Measurements from ENCODE around the gene LGI2. TPM values are rescaled to one million over a fixed set of nuclear protein-coding genes. Genes with fewer than 3 reads are reported as not detected.

Gene LGI2
- total RNA-seq, 1 experiment from 2014 or later, result 12.2 TPM

DNA sequence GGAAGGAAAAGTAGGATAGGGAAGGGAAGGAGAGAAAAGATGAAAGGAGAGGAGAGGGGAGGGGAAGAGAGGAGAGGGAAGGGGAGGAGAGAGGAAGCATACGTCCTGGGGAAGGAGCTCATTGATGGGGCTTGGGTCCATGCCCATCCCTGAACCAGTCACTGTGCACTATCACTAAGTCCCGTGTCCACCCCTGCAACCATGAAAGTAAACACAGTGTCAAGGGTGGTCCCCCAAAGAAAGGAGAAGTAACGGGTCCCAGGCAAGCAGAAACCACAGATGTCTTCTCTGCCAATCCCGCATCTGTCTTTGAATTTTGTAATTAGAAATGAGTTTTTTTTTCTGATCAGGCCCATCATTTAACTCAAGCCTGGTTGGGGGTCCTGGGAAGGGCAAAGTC, 55.2 kb downstream of the LGI2 start:
- Mint-ChIP-seq H3K27ac (no peak overlapping the region), H3K4me1 (peaks cover 21% of the 10 kb centered on the region), H3K27me3 (ENCODE audit: low read depth) (peaks cover 8% of the 10 kb centered on the region), H3K4me3 (no peak overlapping the region), H3K36me3 (no peaks in the 10 kb centered on the region), H3K9me3 (no peaks in the 10 kb centered on the region)
- DNase-seq (ENCODE audit: low spot score) (no peak), ATAC-seq (no peak)
- ChIA-PET POLR2A (no interaction called here), CTCF (interaction anchor here (1.1 to 2.6 kb wide), 2 partner anchors 13 to 240 kb away, joined by 3 to 9 read pairs; no protein-coding TSS in a partner anchor)
- TF ChIP-seq IRF2 (CRISPR knock-in tag; IDR thresholded peaks at IDR 0.05; ENCODE audit: borderline replicate concordance, low read depth) (no peak), NFYB (CRISPR knock-in tag; conservative IDR thresholded peaks at IDR 0.05; ENCODE audit: low read depth) (no peak), ZNF423 (CRISPR knock-in tag; IDR thresholded peaks at IDR 0.05) (no peak)
- TF ChIP-seq, protein P1, sequence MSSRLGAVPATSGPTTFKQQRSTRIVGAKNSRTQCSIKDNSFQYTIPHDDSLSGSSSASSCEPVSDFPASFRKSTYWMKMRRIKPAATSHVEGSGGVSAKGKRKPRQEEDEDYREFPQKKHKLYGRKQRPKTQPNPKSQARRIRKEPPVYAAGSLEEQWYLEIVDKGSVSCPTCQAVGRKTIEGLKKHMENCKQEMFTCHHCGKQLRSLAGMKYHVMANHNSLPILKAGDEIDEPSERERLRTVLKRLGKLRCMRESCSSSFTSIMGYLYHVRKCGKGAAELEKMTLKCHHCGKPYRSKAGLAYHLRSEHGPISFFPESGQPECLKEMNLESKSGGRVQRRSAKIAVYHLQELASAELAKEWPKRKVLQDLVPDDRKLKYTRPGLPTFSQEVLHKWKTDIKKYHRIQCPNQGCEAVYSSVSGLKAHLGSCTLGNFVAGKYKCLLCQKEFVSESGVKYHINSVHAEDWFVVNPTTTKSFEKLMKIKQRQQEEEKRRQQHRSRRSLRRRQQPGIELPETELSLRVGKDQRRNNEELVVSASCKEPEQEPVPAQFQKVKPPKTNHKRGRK (CRISPR knock-in tag; IDR thresholded peaks at IDR 0.05; ENCODE audit: borderline replicate concordance), result 0 out of 2 replicates have a peak, but pooled peaks have one; percentile 50

DNA sequence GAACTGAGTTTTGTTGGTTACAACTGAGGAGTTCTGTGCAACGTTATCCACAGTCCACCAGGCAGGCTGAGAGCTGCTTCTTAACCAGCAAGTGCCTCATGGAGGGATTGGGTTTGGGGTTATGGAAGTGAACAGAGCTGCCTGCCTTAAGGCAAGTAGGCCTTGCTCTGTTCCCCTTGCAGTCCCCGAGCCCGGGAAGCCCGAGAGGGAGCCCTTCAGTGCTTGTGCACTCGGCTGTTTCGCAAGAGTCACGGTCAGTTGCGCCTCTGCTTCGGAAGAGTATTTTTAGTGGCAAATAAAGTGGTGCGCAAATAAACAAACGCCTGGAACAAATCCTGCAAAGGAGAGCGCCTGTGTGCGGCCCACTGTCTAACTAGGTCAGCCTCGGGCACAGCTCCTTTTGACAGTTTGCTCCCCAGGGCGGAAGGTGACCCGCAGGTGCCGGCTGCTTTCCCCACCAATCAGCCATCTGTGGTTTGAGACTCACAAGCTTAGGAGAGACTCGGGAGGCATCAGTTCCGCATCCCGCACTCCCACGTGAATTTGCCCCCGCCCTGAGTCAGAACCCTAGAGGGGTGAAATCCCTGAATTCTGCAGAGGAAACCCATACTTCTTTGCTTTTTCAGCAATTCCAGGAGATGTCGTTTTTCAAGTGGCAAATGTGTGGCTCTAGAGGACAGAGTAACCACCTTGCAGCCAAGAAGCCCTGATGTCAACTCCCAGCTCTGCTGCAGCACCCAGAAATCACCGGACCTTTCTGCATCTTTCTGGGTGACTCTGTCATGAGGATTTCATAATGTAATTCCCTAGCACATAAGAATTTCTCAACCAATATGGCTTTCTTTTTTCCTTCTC, 56.8 kb downstream of the LGI2 start:
- TF ChIP-seq, protein P2, sequence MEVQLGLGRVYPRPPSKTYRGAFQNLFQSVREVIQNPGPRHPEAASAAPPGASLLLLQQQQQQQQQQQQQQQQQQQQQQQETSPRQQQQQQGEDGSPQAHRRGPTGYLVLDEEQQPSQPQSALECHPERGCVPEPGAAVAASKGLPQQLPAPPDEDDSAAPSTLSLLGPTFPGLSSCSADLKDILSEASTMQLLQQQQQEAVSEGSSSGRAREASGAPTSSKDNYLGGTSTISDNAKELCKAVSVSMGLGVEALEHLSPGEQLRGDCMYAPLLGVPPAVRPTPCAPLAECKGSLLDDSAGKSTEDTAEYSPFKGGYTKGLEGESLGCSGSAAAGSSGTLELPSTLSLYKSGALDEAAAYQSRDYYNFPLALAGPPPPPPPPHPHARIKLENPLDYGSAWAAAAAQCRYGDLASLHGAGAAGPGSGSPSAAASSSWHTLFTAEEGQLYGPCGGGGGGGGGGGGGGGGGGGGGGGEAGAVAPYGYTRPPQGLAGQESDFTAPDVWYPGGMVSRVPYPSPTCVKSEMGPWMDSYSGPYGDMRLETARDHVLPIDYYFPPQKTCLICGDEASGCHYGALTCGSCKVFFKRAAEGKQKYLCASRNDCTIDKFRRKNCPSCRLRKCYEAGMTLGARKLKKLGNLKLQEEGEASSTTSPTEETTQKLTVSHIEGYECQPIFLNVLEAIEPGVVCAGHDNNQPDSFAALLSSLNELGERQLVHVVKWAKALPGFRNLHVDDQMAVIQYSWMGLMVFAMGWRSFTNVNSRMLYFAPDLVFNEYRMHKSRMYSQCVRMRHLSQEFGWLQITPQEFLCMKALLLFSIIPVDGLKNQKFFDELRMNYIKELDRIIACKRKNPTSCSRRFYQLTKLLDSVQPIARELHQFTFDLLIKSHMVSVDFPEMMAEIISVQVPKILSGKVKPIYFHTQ (CRISPR knock-in tag; IDR thresholded peaks at IDR 0.05), result no peak
- peak; percentile 89 for TF ChIP-seq GABPB1 (CRISPR knock-in tag; IDR thresholded peaks at IDR 0.05)
- H3K36me3 Mint-ChIP-seq, result no peaks in the 10 kb centered on the region
- CTCF ChIA-PET, result interaction anchor here (0.8 to 2.0 kb wide), 3 partner anchors 15 to 90 kb away, joined by 3 to 5 read pairs (median 3); no protein-coding TSS in a partner anchor
- ATAC-seq (peak; percentile 45), DNase-seq (ENCODE audit: low spot score) (no peak)
- POLR2A ChIA-PET, result no interaction called here
- H3K27ac Mint-ChIP-seq, result no peak overlapping the region
- H3K4me3 Mint-ChIP-seq, result no peak overlapping the region
- peaks cover 16% of the 10 kb centered on the region for H3K4me1 Mint-ChIP-seq
- H3K9me3 Mint-ChIP-seq, result peaks cover 4% of the 10 kb centered on the region; the same call in 1 of the 2 replicates
- peaks cover 8% of the 10 kb centered on the region for H3K27me3 Mint-ChIP-seq (ENCODE audit: low read depth)

DNA sequence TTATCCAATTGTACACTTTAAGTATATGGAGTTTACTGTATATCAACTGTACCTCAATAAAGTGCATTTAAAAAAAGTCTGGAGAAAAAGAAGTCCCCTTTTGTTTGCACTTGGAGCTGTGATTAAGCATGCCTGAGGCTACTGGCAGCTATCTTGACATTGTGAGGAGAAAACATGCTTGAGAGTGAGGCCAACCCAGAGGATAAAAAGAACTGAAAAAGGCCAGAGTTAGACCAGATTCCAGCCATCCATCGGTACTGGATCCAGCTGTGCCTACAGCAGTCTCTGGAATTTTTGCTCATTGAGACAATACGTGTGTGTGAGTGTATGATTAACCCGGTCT, 57.4 kb downstream of the LGI2 start:
- H3K4me3 Mint-ChIP-seq, result no peak overlapping the region
- no peak for TF ChIP-seq CREM (CRISPR knock-in tag; IDR thresholded peaks at IDR 0.05)
- TF ChIP-seq, protein P3, sequence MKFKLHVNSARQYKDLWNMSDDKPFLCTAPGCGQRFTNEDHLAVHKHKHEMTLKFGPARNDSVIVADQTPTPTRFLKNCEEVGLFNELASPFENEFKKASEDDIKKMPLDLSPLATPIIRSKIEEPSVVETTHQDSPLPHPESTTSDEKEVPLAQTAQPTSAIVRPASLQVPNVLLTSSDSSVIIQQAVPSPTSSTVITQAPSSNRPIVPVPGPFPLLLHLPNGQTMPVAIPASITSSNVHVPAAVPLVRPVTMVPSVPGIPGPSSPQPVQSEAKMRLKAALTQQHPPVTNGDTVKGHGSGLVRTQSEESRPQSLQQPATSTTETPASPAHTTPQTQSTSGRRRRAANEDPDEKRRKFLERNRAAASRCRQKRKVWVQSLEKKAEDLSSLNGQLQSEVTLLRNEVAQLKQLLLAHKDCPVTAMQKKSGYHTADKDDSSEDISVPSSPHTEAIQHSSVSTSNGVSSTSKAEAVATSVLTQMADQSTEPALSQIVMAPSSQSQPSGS (CRISPR knock-in tag; IDR thresholded peaks at IDR 0.05; ENCODE audit: borderline replicate concordance, low read depth), result no peak
- TF ChIP-seq, protein P2 (CRISPR knock-in tag; IDR thresholded peaks at IDR 0.05), result no peak
- TF ChIP-seq TEAD1 (CRISPR knock-in tag; IDR thresholded peaks at IDR 0.05), result no peak
- no peaks in the 10 kb centered on the region for H3K36me3 Mint-ChIP-seq
- ATAC-seq, result no peak
- peaks cover 8% of the 10 kb centered on the region; the same call in 1 of the 2 replicates for H3K27me3 Mint-ChIP-seq (ENCODE audit: low read depth)
- H3K27ac Mint-ChIP-seq, result no peak overlapping the region
- CTCF ChIA-PET, result interaction anchor here (0.8 to 2.0 kb wide), 3 partner anchors 16 to 90 kb away, joined by 3 to 5 read pairs (median 3); no protein-coding TSS in a partner anchor
- no peak for DNase-seq (ENCODE audit: low spot score)
- POLR2A ChIA-PET, result no interaction called here
- peaks cover 16% of the 10 kb centered on the region for H3K4me1 Mint-ChIP-seq
- peaks cover 8% of the 10 kb centered on the region for H3K9me3 Mint-ChIP-seq
